Activated gamma-delta T cell treated with anti-CD3 and anti-CD28 coated beads, Interleukin-2, amount 50 U/mL, for 16 hours (primary cell): ENCODE measurements around the gene GRID2IP.

Experiments
- DNase-seq: peaks from one replicate; pipeline ENCODE4 v3.0.0-alpha.2; 2020; ENCODE audit warnings: low read depth

Gene GRID2IP

DNA sequence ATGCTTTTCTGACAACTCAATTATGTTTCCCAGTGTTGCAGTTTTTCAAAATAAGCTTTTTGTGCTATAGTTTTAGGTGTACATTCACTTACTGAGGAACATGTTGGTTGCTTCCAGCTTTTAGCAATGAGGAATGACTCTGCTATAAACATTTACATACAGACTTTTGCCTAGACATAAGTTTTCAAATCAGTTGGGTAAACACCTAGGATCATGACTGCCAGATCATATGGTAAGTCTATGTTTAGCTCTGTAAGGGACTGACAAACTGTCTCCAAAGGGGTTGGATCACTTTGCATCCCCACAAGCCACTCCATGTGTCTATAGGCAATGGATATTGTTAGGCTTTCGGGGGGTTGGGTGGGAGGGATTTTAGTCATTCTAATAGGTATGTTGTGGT lies 10.8 kb upstream of the GRID2IP start:
- DNase-seq = no peak

DNA sequence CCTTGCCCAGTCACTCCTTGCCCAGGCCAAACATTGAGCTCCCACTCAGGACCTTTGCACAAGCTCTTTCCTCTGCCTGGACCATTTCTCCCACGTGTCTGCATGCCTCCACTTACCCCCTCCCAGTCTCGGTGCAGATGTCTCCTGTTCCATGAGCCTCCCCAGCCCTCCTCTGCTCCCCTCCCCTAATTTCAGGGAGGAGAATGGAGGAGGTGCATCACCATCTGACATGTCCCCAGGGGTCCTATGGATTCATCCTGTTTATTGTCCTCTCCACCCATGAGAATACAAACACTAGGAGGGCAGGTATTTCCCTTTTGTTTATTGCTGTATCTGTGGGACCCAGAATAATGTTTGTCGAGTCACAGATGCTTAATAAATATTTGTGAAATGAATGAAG lies 8.6 kb upstream of the GRID2IP start:
- no peak for DNase-seq

DNA sequence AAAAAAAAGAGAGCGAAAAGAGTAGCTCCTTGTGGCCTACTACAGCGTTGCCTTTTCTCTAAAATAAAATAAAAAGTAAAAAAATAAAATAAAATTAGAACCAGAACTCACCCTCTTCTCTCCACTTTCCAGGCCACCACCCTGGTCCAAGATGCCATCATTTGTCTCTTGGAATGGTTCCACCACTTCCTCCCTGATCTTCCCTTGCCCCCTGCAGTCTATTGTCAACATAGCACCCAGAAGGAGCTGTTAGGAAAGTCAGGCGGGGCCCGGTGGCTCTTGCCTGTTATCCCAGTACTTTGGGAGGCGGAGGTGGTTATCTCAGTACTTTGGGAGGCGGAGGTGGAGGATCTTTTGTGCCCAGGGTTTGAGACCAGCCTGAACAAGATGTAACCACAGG lies 7.6 kb upstream of the GRID2IP start:
- DNase-seq = no peak

- DNase-seq = no peak
These were observed 4.9 kb upstream of the GRID2IP start for GRCh38 chr7:6556196-6556595.

GRCh38 chr7:6554848-6555247 lies 3.6 kb upstream of the GRID2IP start:
- no peak for DNase-seq

- no peak for DNase-seq
These were observed 2.3 kb upstream of the GRID2IP start for GRCh38 chr7:6553448-6554044.

DNA sequence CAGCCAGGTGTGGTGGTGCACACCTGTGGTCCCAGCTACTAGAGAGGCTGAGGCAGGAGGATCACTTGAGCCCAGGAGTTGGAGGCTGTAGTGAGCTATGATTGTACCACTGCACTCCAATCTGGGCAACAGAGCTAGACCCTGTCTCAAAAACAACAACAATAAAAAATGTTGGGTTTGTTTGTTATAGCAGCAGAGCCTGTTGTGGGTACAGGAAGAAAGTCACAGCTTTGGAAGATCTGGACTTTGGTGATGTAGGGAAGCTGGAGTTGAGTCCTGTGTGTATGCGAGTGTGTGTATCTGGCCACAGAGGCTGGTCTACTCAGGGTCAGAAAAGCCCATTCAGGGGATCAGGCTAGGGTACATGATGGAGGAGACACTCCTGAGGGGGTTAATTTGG lies 3.9 kb downstream of the GRID2IP start:
- no peak for DNase-seq

DNA sequence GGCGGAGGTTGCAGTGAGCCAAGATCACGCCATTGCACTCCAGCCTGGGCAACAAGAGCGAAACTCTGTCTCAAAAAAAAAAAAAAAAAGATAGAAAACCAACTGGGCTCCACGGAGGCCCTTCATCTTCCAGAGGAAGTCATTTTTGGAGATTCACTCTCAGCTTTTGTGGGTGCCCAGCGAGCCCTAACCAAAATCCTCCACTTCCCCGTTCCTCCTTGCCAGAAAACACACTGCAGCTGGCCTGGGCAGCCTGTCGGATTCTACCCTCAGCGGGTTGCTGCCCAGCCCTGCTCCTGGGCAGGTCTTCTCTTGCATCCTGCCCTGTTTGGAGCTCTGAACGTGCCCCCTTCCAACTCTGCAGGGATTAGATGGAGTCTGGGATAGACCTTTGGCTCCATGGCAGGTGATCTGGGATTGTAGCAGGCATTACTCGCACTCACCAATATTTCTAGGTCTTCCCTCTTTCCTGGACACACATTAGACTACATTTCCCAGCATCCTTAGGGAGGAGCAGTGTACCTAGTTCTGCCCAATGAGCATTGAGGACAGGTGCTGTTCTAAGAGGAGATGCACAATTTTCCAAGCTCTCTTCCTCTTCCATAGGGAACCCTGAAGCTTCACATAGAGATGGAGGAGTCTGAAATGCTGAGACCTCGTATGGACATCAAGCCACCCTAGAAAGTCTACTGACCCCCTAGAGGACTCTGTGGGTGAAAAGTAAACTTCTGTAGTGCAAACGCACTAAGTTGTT lies 4.6 kb downstream of the GRID2IP start:
- DNase-seq = no peak

- no peak for DNase-seq
These were observed 5.7 kb downstream of the GRID2IP start for GRCh38 chr7:6545398-6546126.

- DNase-seq = no peak
These were observed 8.9 kb downstream of the GRID2IP start for GRCh38 chr7:6542368-6542767.

DNA sequence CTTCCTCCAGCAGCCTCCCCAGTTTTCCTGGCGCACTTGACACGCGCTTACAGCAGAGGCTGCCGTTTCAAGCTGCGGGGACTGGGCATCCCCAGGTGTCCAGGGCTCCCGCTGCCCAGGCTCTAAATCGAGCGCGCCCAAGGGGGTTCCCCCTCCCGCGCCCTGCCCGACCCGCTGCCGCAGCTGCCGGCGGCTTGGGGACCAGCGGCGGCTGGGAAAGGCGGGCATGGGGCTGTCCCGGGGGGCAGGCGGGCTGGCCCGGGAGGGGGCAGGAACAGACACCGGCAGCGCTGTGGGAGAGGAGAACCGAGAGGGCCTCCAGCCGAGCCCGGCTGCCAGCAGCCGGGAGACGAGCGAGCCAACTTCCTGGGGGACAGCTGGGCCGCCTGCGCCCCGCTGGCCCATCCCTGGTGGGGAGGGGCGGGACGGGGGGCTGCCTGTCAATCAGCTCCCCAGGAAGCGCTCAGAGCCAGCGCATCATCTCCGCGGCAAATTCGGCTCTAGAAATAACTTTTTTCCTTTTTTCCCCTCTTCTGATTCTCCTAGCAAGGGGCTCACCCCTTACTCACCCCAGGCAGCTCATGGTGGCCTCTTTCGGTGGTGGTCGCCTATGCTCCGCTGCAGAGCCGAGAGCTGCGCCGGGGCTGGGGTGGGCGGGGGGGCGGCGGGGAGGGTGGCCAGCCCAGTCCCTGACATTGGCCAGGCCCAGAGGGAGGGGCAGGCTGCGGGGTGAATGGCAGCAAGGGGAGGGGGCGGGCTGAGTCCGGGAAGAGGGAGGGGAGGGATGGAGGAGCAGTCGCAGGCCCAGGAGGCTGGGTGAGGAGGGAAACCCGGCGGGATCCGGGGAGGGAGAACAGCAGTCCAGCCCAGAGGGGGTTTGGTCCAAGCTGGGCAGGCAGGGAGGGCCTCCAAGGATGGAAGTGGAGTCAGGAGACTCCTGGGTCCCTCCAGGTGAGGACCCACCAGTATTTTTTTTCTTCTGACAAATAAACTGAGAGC lies 14.7 kb downstream of the GRID2IP start:
- DNase-seq = no peak

DNA sequence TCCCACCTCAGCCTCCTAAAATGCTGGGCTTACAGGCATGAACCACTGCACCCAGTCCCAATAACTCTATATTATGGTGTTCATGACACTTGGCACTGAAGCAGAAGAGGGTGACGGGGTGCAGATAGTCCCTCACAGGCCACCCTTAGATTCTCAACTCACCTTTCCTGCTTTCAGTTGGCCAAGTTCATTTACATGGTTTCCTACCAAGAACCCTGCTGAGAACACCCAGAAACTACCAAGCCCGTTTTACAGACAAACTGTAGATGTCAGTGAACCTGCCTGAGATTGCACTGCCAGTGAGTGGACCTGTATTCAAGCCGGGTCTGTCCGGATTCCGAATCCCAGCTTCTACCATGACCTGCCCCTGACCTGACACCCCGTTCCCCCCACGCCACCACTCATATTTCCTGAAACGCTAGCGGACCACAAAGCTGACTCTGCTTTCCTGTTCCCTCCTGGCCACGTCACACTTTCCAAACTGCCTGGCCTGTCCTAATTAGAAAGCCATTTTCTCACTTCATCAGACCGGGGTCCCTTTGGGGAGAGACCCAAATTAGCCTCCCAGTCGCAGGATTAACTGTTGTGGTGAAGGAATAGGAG lies 17.3 kb downstream of the GRID2IP start:
- no peak for DNase-seq

GRCh38 chr7:6532516-6532915 lies 18.7 kb downstream of the GRID2IP start:
- DNase-seq = no peak

DNA sequence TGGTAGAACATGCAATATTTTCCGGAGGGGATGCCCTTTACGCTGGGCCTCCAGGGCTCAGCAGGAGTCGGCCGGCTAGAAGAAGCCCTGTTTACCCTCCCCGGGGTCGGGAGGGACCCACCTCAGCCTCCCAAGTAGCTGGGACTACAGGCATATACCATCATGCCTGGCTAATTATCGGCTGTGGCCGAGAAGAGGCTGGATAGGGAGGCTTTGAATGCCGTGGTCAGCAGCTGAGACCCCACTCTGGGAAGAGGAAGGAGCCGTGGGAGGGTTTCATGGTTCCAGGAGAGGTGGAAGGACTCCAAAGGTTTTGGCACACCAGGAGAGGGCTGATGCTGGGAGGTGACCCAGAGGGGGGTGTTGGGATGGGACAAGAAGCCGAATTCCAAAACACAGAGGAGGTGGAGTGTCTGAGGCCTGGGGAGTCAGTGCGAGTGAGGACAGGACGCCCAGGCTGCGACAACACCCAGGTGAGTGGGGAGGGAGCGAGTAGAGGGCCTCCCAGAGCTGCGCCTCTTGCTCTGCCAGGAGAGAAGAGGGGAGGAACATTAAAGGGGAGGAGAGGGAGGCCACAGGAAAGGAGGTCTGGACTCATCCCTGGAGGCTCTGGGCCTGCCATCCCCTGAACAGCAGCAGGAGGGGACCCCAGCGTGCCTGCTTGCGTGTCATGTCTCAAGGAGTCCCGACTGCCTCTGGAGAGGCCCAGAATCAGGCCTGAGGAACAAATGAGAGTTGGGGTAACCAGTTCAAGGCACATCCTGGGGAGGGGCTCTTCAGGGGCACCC lies 19.6 kb downstream of the GRID2IP start:
- no peak for DNase-seq

DNA sequence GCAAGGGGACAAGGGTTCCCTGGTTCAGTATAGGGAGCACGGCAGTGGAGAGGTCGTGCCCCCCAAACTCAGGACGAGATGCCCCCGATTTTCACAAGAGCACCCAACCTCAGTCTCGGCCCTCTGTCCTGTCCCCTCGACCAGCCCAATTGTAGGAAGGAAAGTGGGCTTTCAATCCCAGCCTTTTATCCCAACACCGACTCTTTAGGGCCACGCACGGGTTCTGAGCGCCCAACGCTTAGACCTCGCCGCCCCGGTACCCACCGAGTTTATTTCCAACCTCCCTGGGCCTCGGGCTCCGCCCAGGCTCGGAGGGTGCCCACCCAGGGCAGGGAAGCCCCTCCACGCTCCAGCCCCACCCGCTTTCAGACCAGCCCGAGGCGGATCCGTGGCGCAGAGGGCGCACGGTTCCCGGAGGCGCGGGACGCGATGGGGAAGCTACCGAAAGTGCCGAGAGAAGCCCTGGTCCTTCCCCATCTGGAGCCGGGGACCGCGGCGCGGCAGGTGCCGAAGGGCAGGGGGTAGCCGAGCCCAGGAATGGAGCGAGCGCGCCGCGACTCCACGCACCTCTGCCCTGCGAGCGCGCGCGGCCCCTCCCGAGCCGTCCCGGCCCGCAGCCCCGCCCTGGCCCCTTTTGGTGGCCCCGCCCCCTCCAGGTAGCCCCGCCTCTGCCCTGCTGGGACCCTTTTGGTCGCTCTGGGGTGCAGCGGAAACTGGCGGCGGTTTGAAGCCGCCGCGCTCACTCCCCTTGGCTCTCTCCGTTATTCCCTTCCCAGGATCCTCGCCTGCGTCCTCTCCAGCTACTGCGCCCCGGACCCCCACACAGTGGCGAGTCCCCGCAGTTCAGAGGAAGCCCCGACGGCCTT lies 20.4 kb downstream of the GRID2IP start:
- peak; percentile 49 for DNase-seq

GRCh38 chr7:6529643-6530042 lies 21.6 kb downstream of the GRID2IP start:
- DNase-seq = no peak

DNA sequence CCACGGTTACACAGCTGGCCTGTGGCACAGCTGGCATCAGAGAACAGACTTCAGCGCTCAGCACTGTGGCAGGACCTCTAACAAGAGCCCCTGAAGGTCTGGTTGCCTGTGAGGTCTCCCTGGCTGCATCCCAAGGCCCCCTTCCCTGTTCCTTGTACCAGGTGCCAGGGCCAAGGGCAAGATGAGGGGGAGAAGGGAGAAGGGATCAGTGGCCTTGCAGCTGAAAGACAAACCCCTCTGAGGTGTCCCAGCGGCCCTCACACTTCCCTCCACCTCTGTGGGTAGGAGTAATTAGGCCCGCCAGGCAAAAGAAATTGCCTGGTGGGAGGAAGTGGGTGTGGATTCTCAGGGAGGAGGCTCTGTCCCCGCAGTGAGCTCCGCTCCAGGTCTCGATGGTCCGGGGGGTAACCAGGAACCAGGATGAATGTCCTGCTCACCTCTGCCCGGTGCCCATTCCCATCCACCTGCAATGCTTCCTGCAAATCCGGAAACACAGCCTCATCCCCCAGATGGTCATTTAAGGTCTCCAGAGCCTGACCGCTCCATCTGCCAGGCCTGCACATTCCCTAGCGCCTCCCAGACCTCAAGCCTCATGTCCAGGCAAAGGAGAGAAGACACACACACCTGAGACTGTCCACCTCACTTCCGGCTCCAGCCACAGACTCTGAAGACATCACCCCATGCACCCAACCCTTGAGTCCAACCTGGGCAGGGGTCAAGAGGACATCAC lies 22.7 kb downstream of the GRID2IP start:
- no peak for DNase-seq

DNA sequence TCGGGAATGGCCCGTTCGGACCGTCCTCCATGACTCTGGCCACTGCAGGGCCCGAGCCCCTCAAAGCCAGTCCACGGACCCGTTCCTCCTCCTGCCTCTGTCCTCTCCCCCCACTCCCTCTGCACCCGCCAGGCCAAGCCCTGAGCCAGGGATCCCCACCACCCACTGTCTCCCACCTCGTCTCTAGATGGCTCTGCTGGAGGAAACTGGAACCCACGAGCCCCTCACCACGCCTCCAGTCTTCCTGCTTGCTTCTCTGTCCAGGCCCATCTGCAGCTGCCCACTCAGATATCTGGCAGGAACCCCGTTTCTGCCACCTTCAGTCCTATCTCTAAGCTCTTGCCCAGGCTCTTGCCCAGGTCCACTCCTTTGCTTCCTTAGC lies 24.3 kb downstream of the GRID2IP start:
- no peak for DNase-seq
